T-helper 1 cell (primary cell): Measurements from ENCODE around the gene GLUL.
"Not testable (repeated sequence)": the region's sequence is repeated elsewhere in the genome, so short reads cannot be mapped to it uniquely, and the experiment has no call there.

ENCODE experiments used
- DNase-seq, 5 donors: peaks; one replicate each; pipeline ENCODE4 v3.0.0-alpha.2; 2012 to 2020

GLUL gene

GRCh38 chr1:182394055-182394775 lies 2.6 kb upstream of the GLUL start:
- DNase-seq: no peak

- DNase-seq: peak in 2 of 5 donors; percentile 6 to 17
Measured at GRCh38 chr1:182392050-182393028, 749 bp upstream of the GLUL start.

DNA sequence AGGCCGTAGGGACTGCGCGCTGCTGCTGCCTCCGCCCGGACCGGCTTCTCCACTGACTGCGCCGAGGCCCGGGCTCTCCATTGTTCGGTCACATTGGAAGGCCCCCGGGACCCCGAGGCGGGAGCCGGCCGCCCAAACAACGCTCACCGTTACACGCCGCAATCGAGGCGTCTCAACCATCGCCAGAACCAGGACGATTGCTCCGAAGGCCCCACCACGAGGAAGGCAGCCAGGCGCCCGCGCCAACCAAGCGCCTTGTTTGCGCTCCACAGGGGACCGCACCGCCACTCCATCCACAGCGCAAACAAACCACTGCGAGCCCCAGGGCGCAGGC lies 595 bp downstream of the GLUL start:
- DNase-seq: no peak

DNA sequence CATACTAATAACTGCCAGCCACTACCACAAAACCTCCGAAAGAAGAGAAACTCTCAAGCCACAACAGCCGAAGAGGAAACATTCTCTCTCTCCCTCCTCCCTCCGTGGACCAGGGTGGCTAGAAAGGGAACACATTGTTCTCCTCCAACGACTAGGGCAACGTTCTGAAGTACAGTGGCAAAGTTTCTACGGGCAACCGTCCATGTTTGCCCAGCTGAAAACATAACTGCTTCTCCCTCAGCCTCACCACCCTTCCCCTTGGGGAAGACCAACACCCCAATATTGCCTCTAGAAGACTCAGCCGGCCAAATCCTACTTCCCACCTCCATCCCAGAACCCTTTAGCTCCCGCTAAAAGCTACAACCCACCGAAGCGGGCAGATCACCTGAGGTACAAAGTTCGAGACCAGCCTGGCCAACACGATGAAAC lies 2.0 kb downstream of the GLUL start:
- DNase-seq: no peak

- DNase-seq: no peak
Measured at GRCh38 chr1:182388392-182389134, 3.0 kb downstream of the GLUL start.

GRCh38 chr1:182387566-182387965 lies 4.0 kb downstream of the GLUL start:
- no peak for DNase-seq

- no peak for DNase-seq
Measured at GRCh38 chr1:182386980-182387379, 4.6 kb downstream of the GLUL start.

DNA sequence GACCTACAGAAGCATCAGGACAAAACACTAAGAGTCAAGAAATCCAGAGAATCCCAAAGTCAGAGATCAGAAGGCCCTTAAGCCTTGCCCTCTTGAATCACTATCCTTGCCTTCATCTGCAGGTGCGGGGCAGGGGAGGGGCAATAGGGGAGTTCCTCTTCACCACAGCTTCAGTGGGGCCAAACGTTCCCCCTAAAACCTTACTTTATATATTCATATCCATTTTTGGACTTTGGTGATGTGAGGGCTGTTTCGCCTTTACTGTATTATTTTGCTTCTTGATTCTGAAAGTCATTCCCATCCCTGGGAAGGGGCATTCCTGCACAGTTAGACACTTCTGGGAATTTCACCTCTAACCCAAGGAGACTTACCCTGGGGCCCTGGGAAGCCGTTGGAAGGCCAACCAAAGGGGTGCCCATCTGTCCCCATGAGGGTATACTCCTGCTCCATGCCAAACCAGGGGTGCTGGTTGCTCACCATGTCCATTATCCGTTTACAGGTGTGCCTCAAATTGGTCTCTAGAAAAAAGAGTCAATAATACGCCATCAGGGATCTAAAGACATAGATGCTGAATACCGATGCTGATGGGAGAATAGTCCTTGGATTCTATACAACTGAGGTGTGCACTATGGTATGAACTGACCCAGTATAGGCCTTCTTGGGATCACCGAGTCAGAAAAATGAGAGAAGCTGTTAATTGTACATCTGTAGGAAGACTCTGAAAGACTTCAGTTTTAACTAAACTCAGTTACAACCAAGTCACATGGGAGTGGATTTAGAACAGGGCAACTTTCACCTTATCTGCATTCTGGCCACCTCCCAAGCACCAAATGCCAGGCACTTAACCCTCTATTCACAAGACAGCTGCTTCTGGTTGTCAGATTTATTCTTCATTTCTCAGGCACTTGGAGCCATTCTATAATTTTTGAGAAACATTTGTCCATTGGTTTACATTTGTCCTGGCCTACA lies 5.4 kb downstream of the GLUL start:
- no peak for DNase-seq

- no peak for DNase-seq
Measured at GRCh38 chr1:182384387-182384960, 7.1 kb downstream of the GLUL start.

- DNase-seq: no peak
Measured at GRCh38 chr1:182383934-182384333, 7.7 kb downstream of the GLUL start.

DNA sequence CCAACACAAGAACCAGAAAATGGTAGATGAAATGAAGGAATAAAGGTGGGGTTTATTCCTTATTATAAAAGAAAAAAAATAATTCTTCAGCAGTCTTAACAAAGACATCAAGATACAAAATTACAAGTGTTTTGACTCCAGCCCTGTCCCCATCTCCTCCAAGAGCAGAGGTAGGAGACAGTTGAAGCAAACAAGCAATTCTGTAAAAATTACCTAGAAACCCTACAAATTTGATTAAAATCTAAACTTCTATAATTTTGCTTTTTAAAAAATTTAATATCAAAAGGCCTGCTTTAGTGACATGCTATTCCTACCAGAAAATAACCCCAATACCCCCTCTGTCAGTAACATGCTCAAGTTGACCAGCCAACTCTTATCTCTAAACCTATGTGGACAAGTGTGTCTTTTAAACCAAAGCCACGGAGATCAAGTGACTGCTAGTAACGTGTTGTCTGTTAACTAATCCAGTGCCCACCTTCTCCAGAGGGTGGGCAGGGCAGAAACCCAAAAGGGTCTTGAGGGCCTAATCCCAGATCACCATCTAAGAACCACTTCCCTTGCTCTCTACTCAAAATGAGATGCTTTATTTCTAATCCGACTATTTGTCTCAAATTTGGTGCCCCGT lies 8.4 kb downstream of the GLUL start:
- DNase-seq: no peak

- no peak for DNase-seq
Measured at GRCh38 chr1:182381962-182382819, 9.4 kb downstream of the GLUL start.

DNA sequence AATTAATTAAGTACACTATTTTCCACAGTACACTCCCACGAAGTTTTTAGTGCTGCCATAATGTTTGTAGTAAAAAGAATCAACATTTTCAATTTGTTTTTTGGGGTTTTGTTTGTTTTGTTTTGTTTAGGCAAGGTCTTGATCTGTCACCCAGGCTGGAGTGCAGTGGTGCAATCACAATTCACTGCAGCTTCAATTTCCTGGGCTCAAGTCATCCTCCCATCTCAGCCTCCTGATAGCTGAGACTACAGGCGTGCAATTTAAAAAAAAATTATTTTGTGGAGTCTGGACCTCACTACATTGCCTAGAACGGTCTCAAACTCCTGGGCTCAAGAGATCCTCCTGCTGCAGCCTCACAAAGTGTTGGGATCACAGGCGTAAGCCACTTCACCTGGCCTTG lies 11.4 kb downstream of the GLUL start:
- DNase-seq: no peak

DNA sequence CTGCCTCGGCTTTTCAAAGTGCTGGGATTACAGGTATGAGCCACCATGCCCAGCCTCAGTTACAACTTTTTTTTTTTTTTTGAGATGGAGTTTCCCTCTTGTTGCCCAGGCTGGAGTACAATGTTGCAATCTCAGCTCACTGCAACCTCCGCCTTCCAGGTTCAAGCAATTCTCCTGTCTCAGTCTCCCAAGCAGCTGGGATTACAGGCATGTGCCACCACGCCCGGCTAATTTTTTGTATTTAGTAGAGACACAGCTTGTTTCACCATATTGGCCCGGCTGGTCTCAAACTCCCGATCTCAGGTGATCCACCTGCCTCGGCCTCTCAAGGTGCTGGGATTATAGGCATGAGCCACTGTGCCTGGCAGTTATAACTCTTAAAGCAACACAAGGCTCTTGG lies 11.8 kb downstream of the GLUL start:
- not testable (repeated sequence) for DNase-seq

DNA sequence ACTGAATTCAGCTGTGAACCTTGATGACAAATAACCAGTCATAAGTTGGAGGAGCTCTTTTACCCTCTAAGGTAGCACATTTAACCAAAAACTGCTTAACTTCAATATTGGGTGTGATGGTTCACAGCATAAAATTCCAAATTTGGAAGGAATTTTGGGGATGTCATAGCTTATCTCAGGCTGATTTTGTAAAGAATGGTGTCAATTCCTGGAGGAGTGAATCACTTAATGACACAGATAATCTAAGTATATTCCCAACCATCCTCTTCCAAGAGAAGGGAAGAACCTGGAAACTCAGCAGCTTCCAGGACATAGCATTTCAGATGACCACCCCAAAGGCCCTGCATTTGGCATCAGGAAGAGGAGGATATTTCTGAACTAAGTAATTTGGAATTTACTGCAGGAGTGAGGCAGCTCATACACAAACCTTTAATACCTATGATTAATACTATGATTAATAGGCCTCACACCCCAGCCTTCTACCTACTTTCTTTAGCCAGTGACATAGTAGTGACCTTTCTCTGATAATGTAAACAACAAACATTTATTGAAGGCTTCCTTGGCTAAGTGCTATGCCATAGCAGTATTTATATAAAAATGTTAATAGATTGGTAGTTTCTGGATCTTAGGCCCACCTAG lies 14.5 kb downstream of the GLUL start:
- no peak for DNase-seq

DNA sequence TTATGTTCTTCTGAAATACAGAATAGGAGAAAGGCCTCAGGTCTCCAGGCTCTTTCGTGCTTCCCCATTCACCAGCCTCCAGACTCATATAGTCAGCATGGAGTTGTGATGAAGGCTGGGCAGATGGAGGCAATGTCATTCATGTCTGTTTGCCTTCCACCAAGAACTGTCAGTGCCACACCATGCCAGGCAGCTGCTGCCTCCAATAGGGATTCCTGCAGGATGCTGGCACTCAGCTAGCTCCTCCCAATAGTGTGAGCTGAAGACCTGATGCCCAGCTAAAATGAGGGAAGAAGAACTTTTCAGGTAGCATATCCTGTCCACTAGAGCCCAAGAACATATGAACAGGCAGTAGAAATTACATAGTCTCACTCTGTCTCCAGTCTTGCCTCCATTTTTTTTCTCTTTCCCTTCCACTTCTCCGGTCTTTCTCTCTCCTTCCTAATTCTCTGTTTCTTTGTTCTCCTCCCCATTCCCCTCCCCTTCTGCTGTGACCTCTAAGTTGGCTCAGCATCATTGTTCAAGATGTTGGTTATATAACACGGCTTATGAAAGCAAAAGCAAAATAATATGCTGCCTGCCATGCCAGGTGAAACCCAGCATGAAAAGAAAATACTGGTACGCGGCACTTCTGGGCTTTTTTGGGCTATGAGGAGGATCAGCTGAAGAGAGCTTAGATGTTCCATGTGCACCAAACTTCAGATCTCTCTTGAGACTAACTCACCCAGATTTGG lies 17.3 kb downstream of the GLUL start:
- DNase-seq: no peak

- DNase-seq: no peak
Measured at GRCh38 chr1:182370532-182370931, 21.1 kb downstream of the GLUL start.

DNA sequence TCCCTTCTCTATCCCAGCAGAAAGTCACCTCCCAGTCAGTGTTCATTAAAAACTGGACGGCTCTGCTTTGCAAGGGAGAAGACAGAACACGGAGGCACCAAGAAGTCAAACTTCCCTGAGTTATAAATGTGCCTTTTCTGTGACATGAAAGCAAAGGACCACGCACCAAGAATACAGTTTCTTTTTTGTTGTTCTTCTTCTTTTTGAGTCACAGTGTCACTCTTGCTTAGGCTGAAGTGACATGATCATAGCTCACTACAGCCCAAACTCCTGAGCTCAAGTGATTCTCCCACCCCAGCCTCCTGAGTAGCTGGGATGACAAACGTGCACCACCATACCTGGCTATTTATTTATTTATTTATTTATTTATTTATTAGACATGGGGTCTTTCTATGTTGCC lies 22.7 kb downstream of the GLUL start:
- no peak for DNase-seq

DNA sequence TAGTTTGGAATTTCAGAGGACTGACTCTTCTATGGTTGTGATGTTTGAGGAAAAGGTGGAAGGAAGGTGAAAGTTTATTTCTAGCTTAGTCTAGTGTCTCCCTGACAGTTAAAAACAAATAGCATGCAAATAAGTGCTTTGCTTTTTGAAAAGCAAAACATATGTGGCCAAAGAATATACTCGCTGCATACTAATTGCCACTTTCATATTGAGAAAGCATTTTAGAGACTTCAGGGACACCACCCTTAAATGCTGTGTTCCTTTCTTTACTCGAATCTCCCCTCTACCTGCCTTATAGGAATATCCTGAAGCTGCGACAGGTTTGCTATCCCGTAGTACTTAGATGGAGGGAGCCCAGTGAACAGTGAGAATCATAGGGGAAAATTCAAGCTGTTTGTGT lies 23.2 kb downstream of the GLUL start:
- DNase-seq: no peak
